HG02840 (cell line): Measurements from ENCODE around the gene SPOP.

ENCODE experiments used
- ATAC-seq: cut with Tn5 transposase; IDR thresholded peaks from one replicate; pipeline ENCODE4 v1.9.1; 2021; ENCODE audit warnings: mild to moderate bottlenecking, moderate library complexity, moderate number of reproducible peaks; ENCODE audit not compliant: unreplicated experiment, low FRiP score

SPOP gene

DNA sequence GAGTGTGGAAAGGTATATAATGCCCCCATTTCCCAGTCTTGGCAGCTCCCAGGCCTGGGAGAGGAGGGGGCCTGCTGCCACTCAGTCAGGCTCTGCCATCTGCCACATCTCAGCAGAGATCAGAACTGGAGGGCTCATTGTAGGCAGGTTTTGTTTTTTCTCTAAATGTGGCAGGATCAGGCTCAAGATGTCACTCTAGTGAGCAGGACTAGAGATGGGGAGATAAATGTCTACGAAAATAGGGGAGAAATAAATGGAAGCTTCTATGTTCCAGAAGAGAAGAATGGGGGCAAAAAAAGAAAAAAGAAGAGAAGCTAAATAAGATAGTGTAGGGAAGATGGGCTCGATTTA is 88.3 kb downstream of the SPOP start:
- no peak for ATAC-seq

GRCh38 chr17:49588726-49589576 is 88.9 kb downstream of the SPOP start:
- ATAC-seq: no peak

- no peak for ATAC-seq
Observed at GRCh38 chr17:49588312-49588711, 89.6 kb downstream of the SPOP start.

DNA sequence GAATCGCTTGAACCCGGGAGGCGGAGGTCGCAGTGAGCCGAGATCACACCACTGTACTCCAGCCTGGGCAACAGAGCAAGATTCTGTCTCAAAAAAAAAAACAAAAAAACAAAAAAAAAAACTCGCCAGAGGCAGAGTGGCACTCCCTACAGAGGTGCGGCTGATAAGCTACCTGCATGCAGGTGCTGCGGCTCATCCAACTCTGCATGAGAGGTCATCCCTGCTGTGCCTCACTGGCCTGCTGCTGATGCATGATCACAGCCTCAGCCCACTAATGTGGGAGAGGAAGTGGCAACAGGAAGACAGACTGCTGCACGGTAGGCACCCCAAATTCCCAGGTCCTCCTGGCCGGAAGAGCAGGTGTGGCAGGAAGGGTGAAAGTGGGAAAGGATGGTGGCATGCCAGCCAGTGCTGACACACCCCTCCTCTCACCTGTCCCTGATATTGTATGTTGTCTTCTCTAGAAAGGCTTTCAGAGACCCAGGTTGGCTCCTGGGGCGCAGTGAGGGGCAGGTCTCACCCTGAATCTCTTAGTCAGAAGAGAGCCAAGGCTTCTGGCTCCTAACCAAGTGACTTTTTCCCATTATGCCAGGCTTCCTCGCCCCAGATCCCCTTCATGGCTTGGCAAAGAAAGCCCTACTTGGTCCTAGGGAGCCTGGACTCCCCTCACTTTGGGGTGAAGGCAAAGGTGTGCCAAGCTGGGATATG is 90.4 kb downstream of the SPOP start:
- ATAC-seq: no peak

DNA sequence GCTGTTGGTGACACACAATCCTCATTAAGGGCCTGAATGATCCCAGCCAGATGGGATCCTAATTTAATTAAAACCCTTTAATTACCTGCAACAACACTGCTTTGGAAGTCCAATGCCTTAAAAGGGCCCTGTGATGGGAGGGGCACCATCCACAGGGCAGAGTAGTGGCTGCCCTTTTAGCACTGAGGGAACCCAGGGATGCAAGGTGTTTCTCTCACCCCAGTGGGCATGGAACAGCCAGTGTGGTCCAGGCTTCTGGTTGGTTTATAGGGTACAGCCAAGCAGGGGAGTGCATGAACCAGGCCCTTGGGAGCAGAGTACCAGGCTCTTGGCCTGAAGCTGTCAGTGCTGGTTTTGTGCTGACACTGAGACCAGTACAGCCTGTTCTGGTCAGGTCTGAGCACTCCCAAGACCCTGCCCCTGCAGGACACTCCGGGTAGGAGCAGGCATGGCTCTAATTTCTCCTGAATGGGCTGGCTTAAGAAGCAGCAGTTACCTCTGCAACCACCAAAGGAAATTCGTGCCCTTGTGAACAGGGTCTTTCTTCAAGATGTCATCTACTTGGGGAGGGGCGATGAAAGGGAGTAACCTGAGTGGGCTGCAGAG is 92.4 kb downstream of the SPOP start:
- ATAC-seq: no peak

DNA sequence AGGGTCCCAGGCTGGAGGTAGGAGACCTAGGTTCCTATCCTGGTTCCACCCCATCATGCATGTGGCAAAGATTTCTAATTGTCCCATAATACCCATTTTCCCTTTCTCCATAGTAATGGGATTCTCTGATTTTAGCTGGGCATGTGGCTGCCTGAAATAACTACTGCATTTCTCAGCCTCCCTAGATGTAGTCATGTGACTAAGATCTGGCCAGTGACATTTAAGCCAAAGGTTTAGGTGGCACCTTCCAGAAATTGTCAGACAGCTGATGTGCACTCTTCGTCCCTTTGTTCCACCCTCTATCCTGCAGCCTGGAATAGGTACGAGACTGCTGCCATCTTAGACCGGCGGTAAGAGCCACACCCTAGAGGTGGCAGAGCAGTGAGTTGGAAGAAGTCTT is 94.0 kb downstream of the SPOP start:
- ATAC-seq: no peak

- no peak for ATAC-seq
Observed at GRCh38 chr17:49583226-49583625, 94.7 kb downstream of the SPOP start.

GRCh38 chr17:49582789-49583188 is 95.1 kb downstream of the SPOP start:
- ATAC-seq: no peak

DNA sequence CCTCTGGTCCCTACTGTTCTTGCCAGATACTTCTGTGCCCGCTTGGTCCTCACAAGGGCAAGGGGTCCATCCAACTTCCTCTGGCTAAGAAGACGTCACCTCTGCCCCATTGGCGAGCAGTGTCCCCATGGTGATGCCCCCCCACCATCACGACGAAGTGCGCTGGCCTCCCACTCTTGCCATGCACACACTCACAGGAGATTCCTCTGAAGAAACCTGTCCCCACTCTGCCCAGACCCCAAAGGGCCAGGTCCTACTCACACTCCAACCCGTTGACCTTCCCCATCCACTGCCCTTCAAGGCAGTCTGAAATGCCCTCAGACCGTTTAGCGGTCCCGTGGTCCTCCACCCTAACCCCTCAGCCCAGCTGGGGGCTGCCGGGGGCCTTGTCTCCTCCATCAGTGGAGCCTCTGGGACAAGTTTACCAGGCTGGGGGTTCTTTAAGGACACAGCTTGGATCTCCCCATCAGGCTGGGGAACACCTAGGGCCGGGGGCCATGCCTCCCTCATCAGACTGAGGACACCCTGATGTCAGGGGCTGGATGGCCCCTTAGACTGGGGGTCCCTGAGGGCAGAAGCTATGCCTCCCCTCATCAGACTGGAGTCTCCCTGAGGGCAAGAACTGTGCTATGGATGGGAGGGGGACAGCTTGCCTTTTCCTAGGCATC is 95.7 kb downstream of the SPOP start:
- no peak for ATAC-seq

DNA sequence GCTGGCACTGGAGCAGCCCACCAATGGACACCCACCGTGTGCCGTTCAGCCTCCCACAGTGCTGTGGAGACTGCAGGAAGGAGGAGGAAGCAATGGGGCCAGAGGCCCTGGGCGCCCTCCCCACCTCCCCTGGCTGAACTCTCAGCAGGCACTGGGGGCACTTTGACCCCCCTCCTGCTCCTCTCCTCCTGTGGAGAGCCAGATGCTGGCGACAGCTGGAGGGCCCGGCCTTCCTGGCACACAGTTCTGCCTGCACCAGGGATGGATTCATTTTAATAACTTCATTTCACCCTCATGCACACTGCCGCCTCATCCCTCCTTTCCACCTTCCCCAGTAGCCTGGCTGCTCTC is 96.3 kb downstream of the SPOP start:
- no peak for ATAC-seq

DNA sequence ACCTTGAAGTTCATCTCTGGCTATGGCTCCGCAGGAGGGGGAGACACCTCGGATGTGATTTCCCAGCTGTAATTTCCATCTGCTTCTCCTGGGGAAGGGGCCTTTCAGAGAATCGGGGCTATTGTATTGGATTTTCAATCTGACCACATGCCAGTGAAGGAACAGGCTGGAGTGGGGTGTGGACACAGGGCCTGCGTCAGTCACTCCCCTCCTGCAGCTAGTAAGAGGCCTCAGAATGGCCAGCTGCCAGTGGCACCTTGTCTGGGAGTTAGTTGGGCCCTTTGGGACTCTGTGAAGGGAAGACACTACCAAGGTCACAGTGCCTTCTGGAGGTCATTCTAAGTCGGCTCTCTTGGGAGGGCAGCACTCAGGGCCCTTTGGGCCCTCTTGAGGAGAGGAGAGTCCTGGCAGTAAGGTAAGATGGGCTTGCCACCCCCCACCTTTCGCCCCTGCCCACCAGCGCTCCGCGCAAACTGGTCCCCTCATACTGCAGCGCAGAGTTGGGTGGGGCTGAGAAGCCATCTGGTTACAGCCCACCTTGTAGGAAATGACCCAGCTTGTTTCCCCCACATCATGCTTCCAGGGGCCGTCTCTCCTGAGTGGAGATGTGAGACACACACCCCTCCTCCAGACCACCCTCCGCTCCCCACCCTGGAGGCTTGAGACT is 96.8 kb downstream of the SPOP start:
- ATAC-seq: no peak

DNA sequence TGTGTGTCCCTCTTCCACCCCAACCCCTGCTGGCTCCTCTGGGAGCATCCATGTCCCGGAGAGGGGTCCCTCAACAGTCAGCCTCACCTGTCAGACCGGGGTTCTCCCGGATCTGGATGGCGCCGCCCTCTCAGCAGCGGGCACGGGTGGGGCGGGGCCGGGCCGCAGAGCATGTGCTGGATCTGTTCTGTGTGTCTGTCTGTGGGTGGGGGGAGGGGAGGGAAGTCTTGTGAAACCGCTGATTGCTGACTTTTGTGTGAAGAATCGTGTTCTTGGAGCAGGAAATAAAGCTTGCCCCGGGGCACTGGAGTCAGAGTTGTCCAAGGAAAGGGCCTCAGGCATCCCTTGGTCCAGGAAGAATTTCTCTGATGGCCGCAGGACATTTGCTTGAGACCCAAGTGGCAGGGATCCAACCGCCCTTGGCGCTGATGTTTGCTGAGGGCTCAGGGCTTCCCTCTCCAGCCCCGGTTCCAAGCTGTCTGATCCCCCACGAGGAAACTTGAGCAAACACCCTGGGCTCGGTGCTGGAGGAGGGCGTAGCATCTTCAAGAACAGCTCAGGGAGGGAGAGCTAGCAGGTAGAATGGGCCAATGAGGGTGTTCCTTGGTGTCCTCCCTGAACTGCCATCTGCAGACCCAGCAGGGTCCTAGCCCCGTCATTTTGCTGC is 97.7 kb downstream of the SPOP start:
- ATAC-seq: no peak

- no peak for ATAC-seq
Observed at GRCh38 chr17:49579522-49579921, 98.4 kb downstream of the SPOP start.

GRCh38 chr17:49578952-49579500 is 98.9 kb downstream of the SPOP start:
- ATAC-seq: no peak

DNA sequence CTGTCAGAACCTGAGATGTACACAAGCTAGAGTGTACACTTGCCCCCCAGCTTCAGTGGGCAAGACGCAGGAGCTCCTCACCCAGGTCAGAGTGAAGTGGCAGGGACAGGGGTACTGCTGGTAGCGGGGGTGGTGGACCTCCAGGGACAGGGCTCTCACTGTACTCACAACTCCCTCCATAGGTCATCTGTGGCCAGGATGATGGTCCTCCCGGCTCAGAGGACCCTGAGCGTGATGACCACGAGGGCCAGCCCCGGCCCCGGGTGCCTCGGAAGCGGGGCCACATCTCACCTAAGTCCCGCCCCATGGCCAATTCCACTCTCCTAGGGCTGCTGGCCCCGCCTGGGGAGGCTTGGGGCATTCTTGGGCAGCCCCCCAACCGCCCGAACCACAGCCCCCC is 99.5 kb downstream of the SPOP start:
- ATAC-seq: no peak

- ATAC-seq: no peak
Observed at GRCh38 chr17:49577963-49578362, 99.9 kb downstream of the SPOP start.

- ATAC-seq: no peak
Observed at GRCh38 chr17:49577650-49577934, 100.3 kb downstream of the SPOP start.

DNA sequence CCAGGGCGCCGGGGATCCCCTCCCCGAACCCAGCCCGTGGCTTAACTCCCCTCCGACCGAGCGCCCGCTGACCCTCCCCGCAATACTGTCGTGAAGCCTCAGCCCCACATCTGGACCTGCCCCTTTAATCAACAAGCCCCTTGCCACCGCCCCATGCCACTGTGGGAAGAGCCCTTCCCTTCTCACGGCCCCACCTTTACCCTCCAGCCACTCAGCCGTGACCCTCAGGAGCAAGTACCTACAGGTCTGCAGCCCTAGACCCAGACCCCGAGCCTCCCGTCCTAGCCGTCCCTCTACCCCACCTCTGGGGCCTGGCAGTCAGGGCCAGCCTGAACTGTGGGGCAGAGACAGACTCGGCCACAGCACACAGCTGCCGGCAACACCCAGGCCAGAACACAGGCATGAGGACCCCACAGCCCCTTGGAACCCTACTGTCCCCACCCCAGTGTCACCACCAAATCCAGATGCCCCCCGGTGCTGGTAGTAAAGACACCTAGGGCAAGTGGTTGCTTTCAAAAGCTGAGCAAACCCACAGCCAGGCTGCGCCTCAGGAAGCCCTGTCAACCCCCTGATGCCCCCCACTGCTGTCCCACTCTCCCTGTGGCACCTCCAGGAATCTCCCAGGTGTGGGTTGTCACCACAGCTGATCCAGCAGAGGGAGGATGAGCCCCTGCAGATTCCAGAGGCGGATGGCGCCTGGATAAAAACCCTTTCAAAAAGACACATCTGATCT is 100.8 kb downstream of the SPOP start:
- ATAC-seq: no peak

- ATAC-seq: no peak
Observed at GRCh38 chr17:49576088-49576916, 101.6 kb downstream of the SPOP start.
